SK-N-SH (cell line): ENCODE results near the gene SPAM1. TPM values are rescaled to one million over a fixed set of nuclear protein-coding genes. Genes with fewer than 3 reads are reported as not detected.

ENCODE experiments used
- CTCF ChIA-PET: fragments of 300-600, 350-600 bp; formaldehyde crosslinking; extraction: SDS; loops from one replicate; lab custom pipeline; 2021; lab: Yijun Ruan, JAX
- POLR2A ChIA-PET: fragments of 350-600 bp; sonication (Branson Sonifier 250); formaldehyde crosslinking; extraction: SDS; loops from one replicate; lab custom pipeline; 2020; ENCODE audit warnings: antibody characterized with exemption, inconsistent platforms; lab: Yijun Ruan, JAX
- DNase-seq: peaks from one replicate; pipeline ENCODE4 v3.0.0; 2012
- H2AFZ ChIP-seq: fragments of 200-600 bp; sonication (generic); 2 replicates; pipeline ENCODE4 v1.8.1; 2016; ENCODE audit warnings: antibody characterized with exemption, mild to moderate bottlenecking, low read depth
- H3F3A ChIP-seq: fragments of 200-600 bp; sonication (generic); replicated peaks from 2 replicates; pipeline ENCODE3; 2016; ENCODE audit warnings: antibody characterized with exemption, mild to moderate bottlenecking; ENCODE audit not compliant: insufficient read depth
- H3K27ac ChIP-seq, 2 experiments: fragments of 200-500 bp in 1 of 2; fragments of 200-600 bp in 1 of 2; sonication (Bioruptor generic) in 1 of 2; sonication (generic), shearing (Covaris generic) in 1 of 2; 2 replicates each; pipeline versions ENCODE4 v1.5.1 to v1.6.1; 2014 to 2016; ENCODE audit warnings: low read depth in 2 of 2, inconsistent platforms in 1 of 2, low read length in 1 of 2, mild to moderate bottlenecking in 1 of 2, mixed read lengths in 1 of 2
- H3K27me3 ChIP-seq: fragments of 200-600 bp; sonication (generic), shearing (Covaris generic); 2 replicates; pipeline ENCODE4 v1.6.1; 2016; ENCODE audit warnings: mixed run types; ENCODE audit not compliant: insufficient read depth
- H3K36me3 ChIP-seq, 2 experiments: fragments of 200-500 bp in 1 of 2; fragments of 200-600 bp in 1 of 2; sonication (Bioruptor generic) in 1 of 2; sonication (generic) in 1 of 2; replicated peaks in 1 of 2; 2 replicates each; pipeline versions ENCODE3 to v1.5.1; 2014 to 2016; ENCODE audit warnings: low read length in 1 of 2, mild to moderate bottlenecking in 1 of 2; ENCODE audit not compliant: insufficient read depth in 2 of 2, control insufficient read depth in 1 of 2
- H3K4me1 ChIP-seq, 2 experiments: fragments of 200-500 bp in 1 of 2; fragments of 200-600 bp in 1 of 2; sonication (Bioruptor generic) in 1 of 2; sonication (generic), shearing (Covaris generic) in 1 of 2; 2 replicates each; pipeline versions ENCODE4 v1.5.1 to v1.6.1; 2014 to 2016; ENCODE audit warnings: low read depth in 1 of 2, low read length in 1 of 2, mixed run types in 1 of 2; ENCODE audit not compliant: insufficient read depth in 2 of 2, control insufficient read depth in 1 of 2
- H3K4me2 ChIP-seq: fragments of 200-600 bp; sonication (generic), shearing (Covaris generic); 2 replicates; pipeline ENCODE4 v1.6.1; 2017; ENCODE audit warnings: mixed run types
- H3K4me3 ChIP-seq, 2 experiments: fragments of 200-500 bp in 1 of 2; fragments of 200-600 bp in 1 of 2; sonication (Bioruptor generic) in 1 of 2; sonication (generic), shearing (Covaris generic) in 1 of 2; 2 replicates each; pipeline versions ENCODE4 v1.5.1 to v1.8.1; 2014 to 2016; ENCODE audit warnings: low read depth in 2 of 2, inconsistent platforms in 1 of 2, low read length in 1 of 2, mild to moderate bottlenecking in 1 of 2, mixed read lengths in 1 of 2, moderate library complexity in 1 of 2
- H3K79me2 ChIP-seq: fragments of 200-600 bp; sonication (generic); 2 replicates; pipeline ENCODE4 v1.8.1; 2017; ENCODE audit warnings: mild to moderate bottlenecking; ENCODE audit not compliant: insufficient read depth
- H3K9ac ChIP-seq: fragments of 200-600 bp; sonication (generic); 2 replicates; pipeline ENCODE4 v1.6.1; 2017; ENCODE audit warnings: mixed run types
- H3K9me2 ChIP-seq: fragments of 200-600 bp; sonication (generic); 2 replicates; pipeline ENCODE4 v1.6.1; 2017; ENCODE audit warnings: mixed run types
- H3K9me3 ChIP-seq: fragments of 200-600 bp; sonication (generic); 2 replicates; pipeline ENCODE4 v1.6.1; 2017; ENCODE audit warnings: mixed run types, mild to moderate bottlenecking, moderate library complexity
- H4K20me1 ChIP-seq: fragments of 200-600 bp; sonication (generic); 2 replicates; pipeline ENCODE4 v1.6.1; 2017; ENCODE audit warnings: mild to moderate bottlenecking, mixed run types; ENCODE audit not compliant: insufficient read depth
- ELF1 ChIP-seq: IDR thresholded peaks from 2 replicates; pipeline ENCODE4 v1.4.0; 2012
- EZH2phosphoT487 ChIP-seq: fragments of 200-600 bp; sonication (generic); IDR thresholded peaks from 2 replicates; pipeline ENCODE4 v1.6.1; 2017; ENCODE audit warnings: low read depth, mixed run types, mild to moderate bottlenecking, antibody characterized with exemption, moderate library complexity, borderline replicate concordance
- FOXM1 ChIP-seq: IDR thresholded peaks from 2 replicates; pipeline ENCODE4 v1.4.0; 2012; ENCODE audit warnings: low read depth, mild to moderate bottlenecking
- GABPA ChIP-seq: IDR thresholded peaks from 2 replicates; pipeline ENCODE4 v1.4.0; 2012; ENCODE audit warnings: low read depth, mild to moderate bottlenecking
- IRF3 ChIP-seq: fragments of 150-350 bp; IDR thresholded peaks from 2 replicates; pipeline ENCODE4 v1.6.1; 2016; ENCODE audit warnings: mild to moderate bottlenecking, low read depth, low read length
- JUND ChIP-seq: IDR thresholded peaks from 2 replicates; pipeline ENCODE4 v1.4.0; 2012
- MAX ChIP-seq: IDR thresholded peaks from 2 replicates; pipeline ENCODE4 v1.4.0; 2012; ENCODE audit warnings: low read depth
- NRF1 ChIP-seq: IDR thresholded peaks from 2 replicates; pipeline ENCODE4 v1.6.1; 2012; ENCODE audit warnings: low read depth, mild to moderate bottlenecking, low read length
- POLR2AphosphoS5 ChIP-seq: IDR thresholded peaks from 2 replicates; pipeline ENCODE4 v1.6.1; 2012; ENCODE audit warnings: low read depth, low read length
- RFX5 ChIP-seq: IDR thresholded peaks from 2 replicates; pipeline ENCODE4 v1.6.1; 2012; ENCODE audit warnings: mild to moderate bottlenecking, improper control_type of control experiment, low read length
- SIN3A ChIP-seq: IDR thresholded peaks from 2 replicates; pipeline ENCODE4 v1.6.1; 2012; ENCODE audit warnings: low read depth, mild to moderate bottlenecking, low read length, moderate library complexity, borderline replicate concordance
- TAF1 ChIP-seq: IDR thresholded peaks from 2 replicates; pipeline ENCODE4 v1.6.1; 2012; ENCODE audit warnings: low read depth, mild to moderate bottlenecking, low read length, moderate library complexity, borderline replicate concordance
- TCF12 ChIP-seq: IDR thresholded peaks from 2 replicates; pipeline ENCODE4 v1.4.0; 2012
- YY1 ChIP-seq: IDR thresholded peaks from 2 replicates; pipeline ENCODE4 v1.4.0; 2012; ENCODE audit warnings: low read depth, mild to moderate bottlenecking
- WGBS: methylation state at CpG from one replicate; pipeline ENCODE4 v1.1.6; 2017; ENCODE audit warnings: low lambda C conversion rate; 5-methylcytosine and 5-hydroxymethylcytosine counted together
- polyA plus RNA-seq, 3 experiments: library from polyadenylated mRNA; depleted of rRNA; stranded (reverse); fragments of >200 nt; gene quantifications; 2 replicates each; pipeline ENCODE4 v1.2.3, GENCODE V29; 2012
- TF ChIP-seq, protein P1 (sequence below): fragments of 150-350 bp; IDR thresholded peaks from 2 replicates; pipeline ENCODE4 v1.6.1; 2017; ENCODE audit warnings: antibody characterized with exemption, low read length, low read depth, borderline replicate concordance
- TF ChIP-seq, protein P2 (sequence below): IDR thresholded peaks from 2 replicates; pipeline ENCODE4 v1.6.1; 2012; ENCODE audit warnings: mild to moderate bottlenecking, low read depth, low read length, moderate library complexity

The SPAM1 gene
- polyA plus RNA-seq, 1 of the 3 experiments (the other 2 are of a cell fraction) = not detected

GRCh38 chr7:123974326-123974908 is 49.4 kb downstream of the SPAM1 start:
- no peak overlapping the region for H3K9ac ChIP-seq
- H3K9me2 ChIP-seq = no peaks in the 10 kb centered on the region
- H3K9me3 ChIP-seq = no peaks in the 10 kb centered on the region
- no peaks in the 10 kb centered on the region for H4K20me1 ChIP-seq
- peaks cover 0 to 2% of the 10 kb centered on the region in 2 experiments; a peak in 1 of 4 replicates for H3K4me1 ChIP-seq
- WGBS = 44% methylated on average over 7 of the region's 7 CpGs
- no peak overlapping the region for H2AFZ ChIP-seq
- no peak overlapping the region for H3K27ac ChIP-seq
- H3K79me2 ChIP-seq = no peaks in the 10 kb centered on the region
- no peaks in the 10 kb centered on the region for H3K27me3 ChIP-seq
- ChIA-PET POLR2A (no interaction called here), CTCF (no interaction called here)
- H3K4me2 ChIP-seq = no peak overlapping the region
- no peak overlapping the region for H3K4me3 ChIP-seq
- TF ChIP-seq YY1 (no peak), FOXM1 (no peak), POLR2AphosphoS5 (no peak), EZH2phosphoT487 (no peak), MAX (no peak), SIN3A (no peak), JUND (no peak), ELF1 (no peak), RFX5 (no peak), TAF1 (no peak), TCF12 (no peak), NRF1 (no peak), IRF3 (no peak), GABPA (no peak)
- TF ChIP-seq, protein P1, sequence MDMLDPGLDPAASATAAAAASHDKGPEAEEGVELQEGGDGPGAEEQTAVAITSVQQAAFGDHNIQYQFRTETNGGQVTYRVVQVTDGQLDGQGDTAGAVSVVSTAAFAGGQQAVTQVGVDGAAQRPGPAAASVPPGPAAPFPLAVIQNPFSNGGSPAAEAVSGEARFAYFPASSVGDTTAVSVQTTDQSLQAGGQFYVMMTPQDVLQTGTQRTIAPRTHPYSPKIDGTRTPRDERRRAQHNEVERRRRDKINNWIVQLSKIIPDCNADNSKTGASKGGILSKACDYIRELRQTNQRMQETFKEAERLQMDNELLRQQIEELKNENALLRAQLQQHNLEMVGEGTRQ = no peak
- TF ChIP-seq, protein P2, sequence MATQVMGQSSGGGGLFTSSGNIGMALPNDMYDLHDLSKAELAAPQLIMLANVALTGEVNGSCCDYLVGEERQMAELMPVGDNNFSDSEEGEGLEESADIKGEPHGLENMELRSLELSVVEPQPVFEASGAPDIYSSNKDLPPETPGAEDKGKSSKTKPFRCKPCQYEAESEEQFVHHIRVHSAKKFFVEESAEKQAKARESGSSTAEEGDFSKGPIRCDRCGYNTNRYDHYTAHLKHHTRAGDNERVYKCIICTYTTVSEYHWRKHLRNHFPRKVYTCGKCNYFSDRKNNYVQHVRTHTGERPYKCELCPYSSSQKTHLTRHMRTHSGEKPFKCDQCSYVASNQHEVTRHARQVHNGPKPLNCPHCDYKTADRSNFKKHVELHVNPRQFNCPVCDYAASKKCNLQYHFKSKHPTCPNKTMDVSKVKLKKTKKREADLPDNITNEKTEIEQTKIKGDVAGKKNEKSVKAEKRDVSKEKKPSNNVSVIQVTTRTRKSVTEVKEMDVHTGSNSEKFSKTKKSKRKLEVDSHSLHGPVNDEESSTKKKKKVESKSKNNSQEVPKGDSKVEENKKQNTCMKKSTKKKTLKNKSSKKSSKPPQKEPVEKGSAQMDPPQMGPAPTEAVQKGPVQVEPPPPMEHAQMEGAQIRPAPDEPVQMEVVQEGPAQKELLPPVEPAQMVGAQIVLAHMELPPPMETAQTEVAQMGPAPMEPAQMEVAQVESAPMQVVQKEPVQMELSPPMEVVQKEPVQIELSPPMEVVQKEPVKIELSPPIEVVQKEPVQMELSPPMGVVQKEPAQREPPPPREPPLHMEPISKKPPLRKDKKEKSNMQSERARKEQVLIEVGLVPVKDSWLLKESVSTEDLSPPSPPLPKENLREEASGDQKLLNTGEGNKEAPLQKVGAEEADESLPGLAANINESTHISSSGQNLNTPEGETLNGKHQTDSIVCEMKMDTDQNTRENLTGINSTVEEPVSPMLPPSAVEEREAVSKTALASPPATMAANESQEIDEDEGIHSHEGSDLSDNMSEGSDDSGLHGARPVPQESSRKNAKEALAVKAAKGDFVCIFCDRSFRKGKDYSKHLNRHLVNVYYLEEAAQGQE = no peak
- H3F3A ChIP-seq = no peaks in the 10 kb centered on the region
- no peaks in the 10 kb centered on the region for H3K36me3 ChIP-seq
- DNase-seq = no peak
